Activated CD4-positive, alpha-beta T cell treated with anti-CD3 and anti-CD28 coated beads for 24 hours (primary cell): ENCODE measurements around the gene RXFP4.
A peak's percentile ranks its signal among the peaks of the same experiment; 100 is the strongest.
"Not testable (repeated sequence)": the region's sequence is repeated elsewhere in the genome, so short reads cannot be mapped to it uniquely, and the experiment has no call there.

Experiments used
- DNase-seq, 2 donors: peaks; one replicate each; pipeline ENCODE4 v3.0.0-alpha.2; 2020; ENCODE audit warnings: low read depth in 2 of 2

The RXFP4 gene

GRCh38 chr1:155930725-155931124 lies 10.7 kb upstream of the RXFP4 start:
- not testable (repeated sequence) for DNase-seq

DNA sequence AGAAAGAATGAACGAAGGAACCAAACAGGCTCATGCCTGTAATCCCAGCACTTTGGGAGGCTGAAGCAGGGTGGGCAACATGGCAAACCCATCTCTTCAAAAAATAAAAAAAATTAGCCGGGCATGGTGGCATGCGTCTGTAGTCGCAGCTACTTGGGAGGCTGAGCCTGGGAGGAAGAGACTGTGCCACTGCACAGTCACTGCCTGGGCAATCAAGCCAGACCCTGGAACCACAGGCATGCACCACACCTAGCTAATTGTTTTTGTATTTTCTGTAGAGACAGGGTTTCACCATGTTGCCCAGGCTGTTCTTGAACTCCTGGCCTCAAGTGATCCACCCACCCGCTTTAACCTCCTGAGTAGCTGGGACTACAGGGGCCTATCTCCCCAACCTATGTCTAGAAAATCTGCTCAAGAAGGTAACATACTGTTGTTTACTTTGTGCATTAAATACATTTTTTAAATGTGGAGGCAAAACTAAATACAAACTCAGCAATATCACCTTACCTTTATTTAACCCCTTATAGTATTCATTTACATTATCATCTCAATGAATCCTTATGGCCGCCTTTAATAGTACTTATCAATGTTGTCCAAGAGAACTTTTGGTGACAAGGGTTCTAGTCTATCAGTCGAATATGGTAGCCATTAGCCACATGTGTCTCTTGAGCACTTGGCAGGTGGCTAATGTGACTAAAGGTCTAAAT lies 10.0 kb upstream of the RXFP4 start:
- DNase-seq = no peak

GRCh38 chr1:155932081-155932480 lies 9.4 kb upstream of the RXFP4 start:
- DNase-seq = no peak

- DNase-seq = no peak
Measured at GRCh38 chr1:155932487-155932886, 9.0 kb upstream of the RXFP4 start.

- no peak for DNase-seq
Measured at GRCh38 chr1:155933591-155934096, 7.8 kb upstream of the RXFP4 start.

DNA sequence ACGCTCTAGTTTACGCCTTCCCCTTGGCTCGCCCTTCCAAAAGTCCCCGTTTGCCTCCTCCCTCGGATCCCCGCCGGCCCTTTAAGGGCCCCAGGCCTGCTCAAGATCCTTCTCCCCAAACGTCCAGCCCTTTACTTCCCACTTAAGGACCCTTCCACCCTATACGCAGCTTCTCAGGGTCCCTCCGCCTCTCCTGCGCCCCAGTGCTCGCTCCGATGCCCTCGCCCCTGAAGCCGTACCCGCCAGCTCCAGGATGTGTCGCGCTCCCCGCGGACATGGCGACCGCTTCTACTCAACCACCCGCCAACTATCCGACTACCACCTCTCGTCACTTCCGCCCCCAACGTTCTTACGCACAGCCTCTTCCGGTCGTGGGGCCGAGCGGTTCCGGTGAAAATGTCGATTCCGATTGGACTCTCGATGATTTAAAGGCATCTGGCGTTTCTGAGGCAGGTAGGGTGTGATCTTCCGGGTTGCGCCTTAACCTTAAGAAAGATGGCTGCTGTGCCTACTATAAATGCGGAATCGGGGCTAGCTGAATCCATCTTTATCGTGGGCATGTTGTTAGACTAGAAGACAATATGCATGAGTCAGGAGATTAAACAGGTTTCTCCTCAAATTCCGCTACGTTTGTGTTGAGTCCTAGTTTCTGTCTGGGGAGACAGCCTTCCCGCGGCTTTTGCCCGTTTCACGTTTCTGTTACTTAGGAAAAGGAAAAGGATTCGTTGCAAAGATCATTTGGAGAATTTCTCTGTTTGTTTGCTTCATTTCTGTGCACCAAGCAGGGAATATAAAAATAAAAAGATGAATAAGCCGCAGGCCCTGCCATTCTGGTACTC lies 7.1 kb upstream of the RXFP4 start, which contains the start of gene KHDC4:
Gene KHDC4 (minus strand): TSS at position 317 of the 839 bp plus-strand sequence. CDS start 40 bp downstream, at position 277.
- peak; percentile 83 to 86 for DNase-seq

DNA sequence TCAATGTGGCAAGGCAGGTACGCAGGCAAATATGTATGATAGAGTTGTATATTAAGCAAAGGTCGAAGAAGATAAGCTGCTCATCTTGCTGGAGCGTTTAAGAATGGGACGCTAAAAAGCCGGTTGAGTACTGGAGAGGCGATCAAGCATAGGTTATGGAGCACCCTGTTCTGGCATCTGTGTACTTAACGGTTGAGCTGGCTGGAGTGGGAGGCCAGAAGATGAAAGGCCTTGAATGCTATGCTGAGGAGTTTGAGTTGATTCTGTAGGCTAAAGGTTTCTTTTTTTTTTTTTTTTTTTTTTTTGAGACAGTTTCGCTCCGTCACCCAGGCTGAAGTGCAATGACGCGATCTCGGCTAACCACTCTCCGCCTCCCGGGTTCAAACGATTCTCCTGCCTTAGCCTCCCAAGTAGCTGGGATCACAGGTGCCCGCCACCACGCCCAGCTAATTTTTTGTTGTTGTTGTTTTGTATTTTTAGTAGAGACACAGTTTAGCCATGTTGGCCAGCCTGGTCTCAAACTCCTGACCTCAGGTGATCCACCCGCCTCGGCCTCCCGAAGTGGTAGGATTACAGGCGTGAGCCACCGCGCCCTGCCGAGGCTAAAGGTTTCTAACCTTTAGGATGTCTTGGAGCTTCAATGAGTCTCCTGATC lies 6.4 kb upstream of the RXFP4 start:
- DNase-seq = no peak

GRCh38 chr1:155938220-155938627 lies 3.2 kb upstream of the RXFP4 start:
- DNase-seq = peak in 1 of 2 donors; percentile 26

GRCh38 chr1:155940482-155940992 lies 901 bp upstream of the RXFP4 start:
- no peak for DNase-seq

GRCh38 chr1:155941845-155942531 lies 550 bp downstream of the RXFP4 start:
- no peak for DNase-seq

DNA sequence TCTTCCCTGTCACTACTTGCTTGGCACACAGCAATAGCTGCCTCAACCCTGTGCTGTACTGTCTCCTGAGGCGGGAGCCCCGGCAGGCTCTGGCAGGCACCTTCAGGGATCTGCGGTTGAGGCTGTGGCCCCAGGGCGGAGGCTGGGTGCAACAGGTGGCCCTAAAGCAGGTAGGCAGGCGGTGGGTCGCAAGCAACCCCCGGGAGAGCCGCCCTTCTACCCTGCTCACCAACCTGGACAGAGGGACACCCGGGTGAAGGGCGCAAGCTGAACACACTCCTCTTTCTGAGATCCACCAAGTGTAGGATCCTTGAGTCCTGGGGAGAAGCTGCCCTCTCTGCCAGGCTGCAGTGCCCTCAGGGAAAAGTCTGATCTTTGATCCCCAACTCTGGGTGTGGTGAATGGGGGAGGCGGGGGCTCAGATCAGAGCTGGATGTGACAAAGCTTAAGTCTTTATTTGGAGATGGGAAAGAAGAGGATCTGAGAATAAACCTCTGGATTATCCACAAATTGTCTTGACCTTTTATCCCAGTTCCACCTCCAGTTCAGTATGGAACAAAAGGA lies 1.2 kb downstream of the RXFP4 start:
- no peak for DNase-seq

GRCh38 chr1:155944444-155944799 lies 3.0 kb downstream of the RXFP4 start:
- no peak for DNase-seq

DNA sequence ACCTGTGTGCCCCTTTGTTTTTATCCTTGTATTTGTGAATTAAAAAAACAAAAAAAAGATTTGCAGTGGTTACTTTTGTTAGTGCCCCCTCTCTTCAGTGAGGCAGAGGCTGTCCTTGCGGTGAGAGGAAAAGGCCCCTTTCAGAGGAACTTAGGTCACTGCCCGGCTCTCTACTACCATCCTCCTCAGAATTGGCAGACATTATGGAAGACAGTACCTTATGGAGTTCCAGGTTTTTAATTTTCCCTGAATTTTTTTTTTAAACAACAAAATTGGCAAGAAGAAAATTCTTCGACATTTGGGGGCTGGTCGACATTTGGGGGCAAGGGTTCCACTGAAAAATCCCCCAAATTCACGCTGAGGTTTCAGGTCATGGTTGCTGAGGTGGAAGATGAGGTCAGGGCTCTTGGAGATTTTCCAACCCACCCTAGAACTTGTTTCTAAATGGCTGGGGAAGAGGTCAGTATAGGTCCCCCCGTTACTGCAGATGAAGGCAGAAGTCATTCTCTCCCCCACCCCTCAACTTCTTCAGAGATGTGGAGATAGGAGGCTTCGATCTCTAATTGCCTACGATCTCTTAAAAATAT lies 5.3 kb downstream of the RXFP4 start:
- no peak for DNase-seq

GRCh38 chr1:155947292-155947691 lies 5.9 kb downstream of the RXFP4 start:
- DNase-seq = no peak

- DNase-seq = no peak
Measured at GRCh38 chr1:155947741-155948140, 6.3 kb downstream of the RXFP4 start.

DNA sequence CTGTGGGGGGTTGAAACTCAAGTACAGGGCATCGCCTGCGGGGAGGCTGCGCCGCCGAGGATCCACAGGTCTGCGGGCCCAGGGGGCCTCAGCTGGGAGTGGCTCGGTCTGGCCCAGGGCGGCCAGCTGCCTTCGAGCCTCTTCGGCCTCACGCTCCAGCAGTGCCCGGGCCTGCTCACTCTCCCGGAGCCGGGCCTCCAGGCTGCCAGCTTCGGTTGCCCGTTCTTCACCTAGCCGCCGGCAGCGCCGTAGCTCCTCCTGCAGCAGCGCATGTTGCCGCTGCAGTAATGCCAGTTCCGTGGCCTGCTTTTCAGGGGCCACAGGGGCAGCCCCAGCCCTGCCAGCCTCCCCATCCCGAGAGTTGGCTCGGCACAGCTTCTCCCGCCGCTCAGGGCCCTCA lies 9.4 kb downstream of the RXFP4 start:
- no peak for DNase-seq

DNA sequence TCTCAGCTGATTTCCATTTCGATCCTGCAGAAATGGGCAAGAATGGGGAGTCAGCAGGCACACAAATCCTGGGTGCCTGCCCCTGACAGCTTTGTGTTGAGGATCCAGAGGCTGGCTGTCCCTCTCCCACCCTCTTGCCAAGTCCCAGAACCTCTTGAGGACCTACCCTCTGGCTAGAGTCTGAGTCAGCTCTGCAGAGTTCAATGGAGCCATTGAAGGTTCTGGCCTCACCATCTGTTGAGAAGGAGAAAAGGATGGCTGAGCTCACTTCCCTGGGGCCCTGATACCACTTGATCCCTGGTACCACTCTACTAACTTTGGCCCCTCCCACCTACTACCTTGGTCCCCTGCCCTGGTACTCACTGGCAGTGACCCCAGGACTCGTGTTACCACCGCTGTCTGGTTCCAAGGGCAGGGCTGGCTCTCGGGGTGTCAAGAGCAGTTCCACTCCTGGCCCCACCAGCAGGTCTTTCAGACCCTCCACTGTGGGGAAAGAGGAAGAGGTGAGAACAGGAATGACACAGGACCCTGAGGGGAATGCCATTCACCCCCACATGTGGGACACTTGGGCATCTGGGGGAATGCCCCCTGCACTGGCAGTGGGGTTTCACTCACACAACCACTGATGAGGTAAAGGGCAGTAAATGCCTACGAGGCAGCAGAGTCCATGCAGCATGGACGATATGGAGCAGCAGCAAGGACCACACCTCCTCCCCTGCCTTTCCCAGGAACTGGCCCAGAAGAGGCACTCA lies 10.5 kb downstream of the RXFP4 start:
- DNase-seq = no peak

DNA sequence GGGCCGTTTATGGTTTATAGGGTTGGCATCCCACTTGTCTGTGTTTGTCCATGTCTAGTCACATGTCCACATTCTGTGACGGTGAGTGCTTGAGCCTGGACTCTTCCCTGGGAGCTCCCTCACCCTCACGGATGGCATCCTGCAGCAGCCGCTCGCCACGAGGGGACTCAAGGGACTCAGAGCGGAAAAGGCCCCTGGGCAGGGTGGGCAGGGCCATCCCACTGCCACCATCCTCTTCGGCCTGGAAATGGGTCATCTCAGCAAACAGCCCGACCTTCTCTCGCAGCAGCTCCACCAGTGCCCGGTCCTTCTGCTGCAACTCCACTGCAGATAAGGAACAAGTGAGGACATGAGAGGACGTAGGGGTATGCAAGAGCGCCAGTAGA lies 11.1 kb downstream of the RXFP4 start:
- no peak for DNase-seq

GRCh38 chr1:155954645-155955044 lies 13.2 kb downstream of the RXFP4 start:
- DNase-seq = no peak

GRCh38 chr1:155957411-155957915 lies 16.0 kb downstream of the RXFP4 start:
- DNase-seq = no peak
